COR-L47 (cell line): Measurements from ENCODE around the gene FBXW8.

Experiments used
- DNase-seq: peaks from one replicate; lab custom pipeline; 2025; lab: John Stamatoyannopoulos, UW

Gene FBXW8

DNA sequence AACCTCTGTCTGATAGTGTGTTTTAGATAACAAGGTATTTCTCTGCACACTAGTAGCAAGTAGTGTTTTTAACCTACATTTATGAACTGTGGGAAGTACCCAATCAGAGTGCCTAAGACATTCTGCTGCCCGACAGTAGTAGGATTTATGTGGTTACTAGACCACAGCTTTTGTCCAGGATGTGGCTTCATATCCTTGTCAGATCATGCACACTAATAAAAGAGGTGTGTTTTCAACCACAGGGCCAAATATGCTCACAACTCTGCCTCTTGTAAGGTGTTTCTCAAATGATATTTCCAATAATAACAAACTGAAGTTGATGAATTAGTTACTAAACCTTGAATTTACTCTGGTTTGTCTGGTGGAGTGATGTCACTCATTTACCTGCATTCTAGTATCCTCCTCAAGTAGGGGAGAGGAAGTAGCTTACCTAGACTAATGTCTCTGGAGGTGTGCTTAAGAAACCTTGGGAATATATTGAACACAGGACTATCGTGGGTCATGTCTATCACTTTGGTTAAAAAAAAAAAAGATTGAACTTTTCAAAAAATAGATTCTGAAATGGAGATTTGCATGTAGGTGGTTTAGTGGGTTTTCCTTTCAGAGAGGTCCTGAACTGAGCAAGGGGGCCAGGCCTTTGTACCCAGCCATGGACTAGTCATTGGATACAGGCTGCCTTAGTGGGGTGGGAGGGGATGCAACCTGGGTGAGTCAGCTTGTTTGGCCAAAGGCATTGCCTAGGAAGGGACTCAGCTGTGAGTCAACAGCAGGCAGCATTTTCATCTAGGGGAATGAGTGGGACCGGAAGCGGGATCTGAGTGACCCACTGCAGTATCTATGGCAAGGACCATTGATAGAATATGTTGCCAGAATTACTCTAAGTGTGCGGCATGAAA is 14.1 kb downstream of the FBXW8 start:
- DNase-seq, result no peak

DNA sequence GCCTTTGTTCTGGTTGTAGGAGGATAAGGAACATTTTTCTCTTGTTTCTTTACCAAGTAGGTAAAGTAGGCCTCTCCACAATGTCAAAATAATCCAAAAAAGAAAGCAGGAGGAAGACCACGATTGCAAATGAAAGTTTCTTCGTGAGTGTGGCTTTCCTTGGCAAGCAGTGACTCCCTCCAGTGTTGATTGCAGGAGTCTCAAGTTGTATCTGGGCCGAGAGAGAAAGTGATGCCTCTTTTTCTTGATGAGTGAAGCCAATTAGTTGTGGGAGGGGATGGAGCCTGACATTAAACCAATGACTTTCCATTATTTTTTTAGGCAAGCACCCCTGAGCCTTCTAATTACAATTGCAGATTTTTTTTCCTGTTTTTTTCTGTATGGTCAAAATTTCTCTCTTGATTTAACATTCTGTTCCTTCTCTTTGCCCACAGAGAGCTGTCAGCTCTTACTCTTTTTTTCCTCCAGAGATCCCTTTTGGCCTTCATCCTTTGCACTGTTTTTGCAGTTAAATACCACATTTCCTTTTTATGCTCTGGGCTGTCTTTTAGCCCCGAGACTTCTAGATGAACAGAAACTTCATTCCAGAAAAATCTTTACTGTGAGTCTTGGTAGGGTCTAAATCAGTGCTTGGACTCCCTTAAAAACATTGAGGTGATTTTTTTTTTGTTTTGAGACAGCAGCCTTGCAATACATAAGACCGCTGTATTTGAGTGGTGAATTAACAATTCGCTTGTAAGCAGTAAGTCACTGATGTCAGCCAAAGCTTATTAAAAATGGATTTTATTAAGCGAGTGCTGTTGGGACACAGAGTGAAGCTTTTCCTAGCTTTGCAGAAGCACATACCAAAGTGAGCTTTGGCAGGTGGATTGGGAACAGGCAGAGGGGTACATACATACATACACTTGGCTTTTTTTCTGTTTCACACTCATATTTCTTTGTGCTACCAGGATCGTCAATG is 15.8 kb downstream of the FBXW8 start:
- DNase-seq, result no peak

DNA sequence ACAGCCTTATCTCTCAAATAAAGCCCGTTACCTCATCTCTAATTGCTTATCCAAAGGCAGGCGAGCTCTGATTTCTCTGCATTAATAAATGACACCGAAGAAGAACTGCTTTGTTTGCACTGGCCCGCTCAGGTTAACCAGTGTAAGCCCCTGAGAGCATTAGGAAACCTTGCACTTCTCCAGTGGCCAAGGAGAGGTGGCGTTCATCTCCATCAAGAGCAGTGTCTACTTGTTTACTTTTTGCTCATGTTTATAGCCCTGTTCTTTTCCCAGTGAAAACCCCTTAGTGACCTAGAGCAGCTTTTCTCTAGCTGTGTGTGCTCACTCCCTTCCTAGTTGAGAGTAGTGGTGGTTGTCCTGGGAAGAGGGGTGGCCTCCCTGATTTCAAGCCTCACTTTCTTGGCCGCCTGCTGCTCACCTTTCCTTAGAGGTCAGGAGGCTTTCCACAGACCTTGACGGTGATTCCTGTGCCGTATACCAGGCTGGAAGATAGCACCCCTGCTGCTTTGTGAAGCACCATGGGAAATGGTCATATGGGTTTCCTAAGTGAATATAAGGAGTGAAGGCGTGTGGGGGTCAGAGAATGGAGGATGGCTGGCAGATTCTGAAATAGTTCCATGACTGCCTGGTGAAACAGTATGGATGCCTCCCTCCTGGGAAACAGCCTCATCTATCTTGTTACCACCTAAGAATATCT is 16.6 kb downstream of the FBXW8 start:
- DNase-seq, result no peak

DNA sequence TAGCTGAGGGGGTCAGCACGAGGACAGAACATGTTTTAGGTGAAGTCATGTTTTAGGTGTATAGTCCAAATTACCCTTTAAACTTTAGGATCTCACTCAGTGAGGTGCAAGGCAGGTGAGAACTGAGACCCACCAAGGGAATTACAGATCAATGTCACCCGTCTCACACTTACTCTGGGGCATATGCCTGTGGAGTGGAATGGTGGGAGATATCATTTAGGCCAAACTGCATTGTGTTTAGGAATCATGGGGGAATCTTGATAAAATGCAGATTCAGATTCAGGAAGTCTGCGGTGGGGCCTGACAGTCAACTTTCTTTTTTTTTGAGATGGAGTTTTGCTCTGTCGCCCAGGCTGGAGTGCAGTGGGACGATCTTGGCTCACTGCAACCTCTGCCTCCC is 17.8 kb downstream of the FBXW8 start:
- no peak for DNase-seq

DNA sequence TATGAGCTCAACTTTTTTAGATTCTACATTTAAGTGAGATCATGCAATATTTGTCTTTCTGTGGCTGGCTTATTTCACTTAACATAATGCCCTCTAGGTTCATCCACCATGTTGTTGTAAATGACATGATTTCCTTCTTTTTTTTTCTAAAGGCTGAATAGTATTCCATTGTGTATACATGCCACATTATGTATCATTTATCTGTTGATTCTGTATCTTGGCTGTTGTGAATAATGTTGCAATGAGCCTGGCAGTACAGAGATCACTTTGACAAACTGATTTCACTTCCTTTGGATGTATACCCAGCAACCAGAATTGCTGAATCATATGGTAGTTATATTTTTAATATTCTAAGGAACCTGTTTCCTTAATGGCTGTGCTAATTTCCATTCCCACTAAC is 19.1 kb downstream of the FBXW8 start:
- DNase-seq, result no peak

DNA sequence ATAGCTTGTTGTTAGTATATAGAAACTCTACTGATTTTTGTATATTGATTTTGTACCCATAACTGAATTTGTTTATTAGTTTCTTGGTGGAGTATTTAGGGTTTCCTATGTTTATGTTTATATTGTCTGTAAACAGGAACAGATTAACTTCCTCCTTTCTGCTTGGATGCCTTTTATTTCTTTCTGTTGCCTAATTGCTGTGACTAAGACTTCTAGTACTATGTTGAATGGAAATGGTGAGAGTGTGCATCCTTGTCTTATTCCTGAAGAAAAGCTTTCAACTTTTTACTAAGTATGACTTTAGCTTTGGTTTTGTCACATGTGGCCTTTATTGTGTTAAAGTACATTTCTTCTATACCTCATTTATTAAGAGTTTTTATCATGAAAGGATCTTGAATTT is 20.9 kb downstream of the FBXW8 start:
- no peak for DNase-seq

DNA sequence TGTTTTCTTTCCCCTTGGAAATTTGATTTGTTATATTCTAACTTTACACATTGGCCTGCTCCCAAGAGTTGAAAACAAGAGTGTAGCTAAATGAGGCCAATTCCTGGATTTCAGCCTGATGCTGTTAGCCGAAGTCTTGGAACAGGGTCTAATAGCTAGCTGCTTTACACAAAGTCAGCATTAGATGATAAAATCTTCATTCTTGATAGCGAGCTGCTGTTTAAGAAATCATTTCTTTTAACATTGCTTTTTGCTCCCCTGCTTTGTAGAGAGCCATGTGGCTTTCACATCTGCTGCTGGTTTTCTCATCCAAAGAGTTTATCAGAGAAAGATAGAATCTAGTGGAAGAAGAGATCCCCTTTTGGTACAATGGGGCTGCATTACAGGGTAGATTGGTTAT is 22.3 kb downstream of the FBXW8 start:
- no peak for DNase-seq

DNA sequence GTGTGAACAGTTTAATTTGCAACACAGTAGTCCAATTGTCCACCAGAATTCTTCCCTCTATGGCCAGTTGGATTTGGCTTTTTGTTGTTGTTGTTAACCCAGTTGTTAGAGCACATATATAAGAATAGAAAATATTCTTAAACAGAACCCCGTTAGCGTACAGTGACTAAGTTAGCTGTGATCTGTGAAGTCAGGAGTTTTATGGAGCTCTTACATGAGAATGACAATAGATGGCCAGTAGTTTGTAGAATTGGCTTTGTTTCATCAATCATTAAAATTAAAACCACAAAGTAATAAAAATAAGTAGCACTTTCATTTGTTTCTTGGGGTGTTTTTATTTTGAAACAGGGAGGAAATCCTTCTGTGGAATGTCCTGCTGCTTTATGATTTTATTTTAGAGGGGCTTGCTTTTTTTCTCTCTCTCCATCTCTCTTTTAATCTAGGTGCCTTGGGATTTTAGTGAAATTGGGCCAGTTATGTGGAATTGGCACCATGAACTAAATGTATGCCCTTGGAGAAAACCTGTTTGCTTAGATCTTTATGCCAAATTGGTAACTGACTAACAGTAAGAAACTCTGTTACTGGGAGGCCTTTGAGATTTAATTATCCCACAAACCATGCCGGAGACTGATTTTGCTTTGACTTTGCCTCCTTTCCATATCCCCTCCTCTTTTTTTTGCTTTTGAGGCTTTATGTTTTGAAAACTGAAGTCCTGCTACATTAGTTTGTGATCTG is 22.9 kb downstream of the FBXW8 start:
- DNase-seq, result no peak

DNA sequence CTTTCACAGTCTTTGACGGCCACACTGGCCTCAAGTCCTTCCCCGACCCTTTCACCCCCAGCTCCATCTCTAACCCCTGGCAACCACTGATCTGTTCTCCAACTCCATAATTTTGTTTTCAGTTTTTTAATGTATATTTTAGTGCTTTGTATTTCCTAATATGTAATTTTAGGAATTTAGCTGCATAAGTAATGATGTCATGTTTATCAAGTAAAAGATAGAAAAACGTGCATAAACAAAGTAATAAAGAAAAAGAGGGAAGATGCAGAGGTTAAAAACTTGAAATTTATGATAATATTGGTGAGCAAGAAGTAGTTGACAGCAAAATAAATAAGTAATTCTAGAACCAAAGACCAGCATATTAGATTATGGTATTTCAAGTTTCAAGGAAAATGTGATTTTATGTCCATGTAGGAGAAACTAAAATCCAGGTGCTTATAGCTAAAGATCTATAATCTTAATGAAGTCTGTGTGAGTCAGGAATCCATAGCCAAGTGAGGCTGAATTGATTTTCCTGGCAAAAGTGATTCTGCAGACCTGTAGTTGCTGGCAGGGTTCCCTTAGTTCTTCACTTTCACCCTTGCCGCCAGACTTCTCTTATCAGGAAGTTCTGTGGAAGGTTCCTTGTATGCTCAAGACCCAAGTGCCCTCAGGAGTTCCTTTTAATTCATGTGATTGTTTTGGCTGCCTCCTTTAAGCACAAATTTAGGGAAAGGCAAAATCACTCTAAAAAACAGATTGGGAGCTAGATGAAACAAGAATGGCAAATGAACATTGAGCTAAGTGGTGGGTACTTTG is 24.4 kb downstream of the FBXW8 start:
- no peak for DNase-seq

DNA sequence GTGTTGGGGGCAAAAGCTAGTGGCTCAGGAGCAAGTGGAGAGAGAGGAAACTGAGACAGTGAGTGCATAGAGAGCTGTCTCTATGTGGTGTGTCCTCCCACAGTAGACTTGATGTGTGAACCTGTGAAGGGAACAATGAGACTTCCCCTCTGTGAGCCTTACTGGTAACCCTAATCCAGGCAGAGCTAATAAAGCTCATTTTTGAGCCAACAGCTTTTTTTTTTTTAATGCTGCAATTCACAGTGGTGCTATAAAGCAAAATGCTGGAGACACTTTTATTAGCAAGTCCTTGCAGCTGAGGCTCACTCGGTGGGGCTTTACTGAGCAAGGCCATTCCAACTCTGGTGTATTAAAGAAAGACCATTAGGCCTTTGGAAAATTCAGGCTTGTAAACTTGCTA is 26.9 kb downstream of the FBXW8 start:
- no peak for DNase-seq

DNA sequence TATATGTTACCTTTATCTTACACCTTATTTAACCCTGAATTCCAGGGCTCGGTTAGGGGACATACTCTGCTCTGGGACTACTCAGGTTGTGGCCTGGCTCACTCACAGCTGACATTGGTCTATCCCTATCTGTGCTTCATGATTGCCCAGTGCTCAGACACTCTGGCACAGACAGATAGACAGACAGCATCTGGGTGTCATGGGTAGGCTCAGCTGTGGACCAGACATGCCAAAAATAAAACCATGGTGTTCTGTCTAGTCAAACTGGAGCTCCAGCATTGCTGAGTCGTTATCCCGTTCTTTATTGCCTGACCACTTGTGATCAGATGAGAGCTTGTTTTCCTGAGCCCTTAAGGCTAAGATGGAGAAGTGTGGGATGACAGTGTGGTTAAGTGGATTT is 29.0 kb downstream of the FBXW8 start:
- no peak for DNase-seq

DNA sequence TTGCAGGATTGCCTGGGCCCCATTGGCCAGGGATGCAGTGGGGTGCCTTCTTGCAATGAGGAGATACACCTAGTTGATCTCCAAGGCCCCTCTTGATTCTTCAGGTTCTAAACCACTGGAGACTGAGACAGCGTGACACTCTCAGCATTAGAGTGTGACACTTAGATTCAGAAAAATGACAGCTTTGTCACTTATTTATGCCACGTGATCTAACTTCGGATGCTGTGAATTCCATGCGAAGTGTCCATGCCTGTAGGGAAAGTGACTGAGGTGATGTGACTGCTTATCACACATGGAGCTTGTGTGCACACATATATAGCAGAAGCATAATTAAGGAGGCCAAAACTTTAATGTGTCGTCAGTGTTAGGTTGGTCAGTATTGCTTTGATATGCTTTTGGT is 30.4 kb downstream of the FBXW8 start:
- no peak for DNase-seq

DNA sequence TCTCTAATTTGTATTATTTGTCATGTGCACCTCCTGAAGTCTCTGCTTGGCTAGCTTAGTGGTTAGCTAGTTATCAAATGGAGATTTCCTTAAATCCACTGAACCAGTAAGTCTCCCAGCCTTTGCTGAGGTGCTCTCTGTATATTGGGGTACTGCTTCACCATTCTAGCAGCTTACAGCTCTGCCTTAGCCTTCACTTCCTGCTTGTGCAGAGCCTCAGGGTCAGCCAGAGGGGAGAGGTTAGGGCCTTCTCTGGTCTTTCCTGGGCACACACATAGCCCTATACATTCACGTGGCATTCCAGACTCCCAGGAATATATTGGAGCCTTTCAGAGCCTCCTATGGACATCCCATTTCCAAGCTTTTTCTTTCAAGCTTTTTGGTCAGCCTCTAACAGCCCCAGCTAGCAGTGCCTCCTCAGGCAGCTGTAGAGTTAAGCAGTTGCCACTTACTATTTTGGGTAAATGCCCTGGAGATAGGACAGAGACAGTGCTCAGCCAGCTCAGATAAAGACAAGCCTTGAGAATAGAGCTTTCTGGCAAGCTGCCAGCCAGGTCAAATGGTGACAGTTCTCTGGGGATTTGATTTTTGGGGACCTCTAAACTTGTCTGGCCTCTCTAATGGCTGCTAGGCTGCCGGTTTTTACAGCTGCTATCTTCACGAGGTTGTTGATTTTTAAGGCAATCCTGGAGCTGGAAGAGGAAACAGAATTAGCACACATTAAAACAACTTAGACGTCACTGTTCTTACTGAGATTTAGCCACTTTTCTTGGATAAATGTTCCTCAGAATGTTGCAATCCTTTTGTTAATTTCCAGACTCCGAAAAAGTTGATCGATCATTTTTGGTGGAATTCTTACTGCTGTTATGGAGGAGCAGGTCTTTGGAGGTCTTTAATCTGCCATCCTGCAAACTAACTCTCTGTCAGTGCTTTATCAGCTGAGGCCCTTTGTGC is 32.9 kb downstream of the FBXW8 start:
- DNase-seq, result no peak

DNA sequence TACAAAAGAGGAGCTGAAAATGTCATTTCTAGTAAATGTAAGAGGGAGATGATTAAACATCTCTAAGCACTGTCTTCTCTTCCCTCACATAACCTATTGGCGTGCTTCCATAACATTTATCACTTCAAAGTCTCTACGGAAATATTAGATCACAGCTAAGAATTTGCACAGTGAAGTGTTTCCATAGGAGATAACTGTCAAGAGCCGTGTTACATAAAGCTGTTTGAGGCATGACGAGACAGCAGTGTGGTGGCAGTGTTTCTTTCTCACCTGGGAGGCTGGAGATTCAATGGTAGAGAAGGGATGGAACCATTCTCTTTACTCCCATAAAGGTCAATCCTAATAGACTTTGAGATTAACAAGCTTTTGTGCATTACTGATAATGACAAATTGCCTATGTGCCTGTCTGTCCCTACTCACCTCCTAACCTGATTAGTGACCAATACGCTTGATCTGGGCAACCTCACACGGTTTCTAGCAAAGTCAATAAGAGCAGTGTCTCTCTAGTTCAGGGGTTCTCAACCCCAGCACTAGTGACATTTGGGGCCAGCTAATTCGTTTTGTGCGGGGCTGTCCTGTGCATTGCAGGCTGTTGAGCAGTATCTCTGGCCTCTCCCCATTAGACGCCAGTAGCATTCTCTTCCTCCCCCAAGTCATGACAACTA is 35.3 kb downstream of the FBXW8 start:
- no peak for DNase-seq

DNA sequence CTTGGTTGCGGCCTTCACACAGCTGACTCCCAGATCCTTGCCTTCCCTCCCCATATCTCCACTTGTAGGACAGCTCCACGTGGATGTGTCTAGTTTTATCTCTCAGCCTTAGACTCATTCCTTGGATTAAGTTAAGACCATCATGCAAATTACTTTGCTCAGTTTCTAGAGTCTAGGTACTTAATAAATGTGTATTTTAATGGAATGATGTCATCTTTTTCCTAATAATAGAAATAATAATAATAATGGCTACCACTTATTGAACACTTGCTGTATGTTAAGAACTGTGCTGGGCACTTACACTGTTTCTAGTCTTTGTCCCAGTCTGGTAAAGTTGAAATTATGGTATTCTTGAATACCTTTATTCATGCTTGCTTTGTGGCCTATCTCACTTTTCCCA is 37.5 kb downstream of the FBXW8 start:
- no peak for DNase-seq

DNA sequence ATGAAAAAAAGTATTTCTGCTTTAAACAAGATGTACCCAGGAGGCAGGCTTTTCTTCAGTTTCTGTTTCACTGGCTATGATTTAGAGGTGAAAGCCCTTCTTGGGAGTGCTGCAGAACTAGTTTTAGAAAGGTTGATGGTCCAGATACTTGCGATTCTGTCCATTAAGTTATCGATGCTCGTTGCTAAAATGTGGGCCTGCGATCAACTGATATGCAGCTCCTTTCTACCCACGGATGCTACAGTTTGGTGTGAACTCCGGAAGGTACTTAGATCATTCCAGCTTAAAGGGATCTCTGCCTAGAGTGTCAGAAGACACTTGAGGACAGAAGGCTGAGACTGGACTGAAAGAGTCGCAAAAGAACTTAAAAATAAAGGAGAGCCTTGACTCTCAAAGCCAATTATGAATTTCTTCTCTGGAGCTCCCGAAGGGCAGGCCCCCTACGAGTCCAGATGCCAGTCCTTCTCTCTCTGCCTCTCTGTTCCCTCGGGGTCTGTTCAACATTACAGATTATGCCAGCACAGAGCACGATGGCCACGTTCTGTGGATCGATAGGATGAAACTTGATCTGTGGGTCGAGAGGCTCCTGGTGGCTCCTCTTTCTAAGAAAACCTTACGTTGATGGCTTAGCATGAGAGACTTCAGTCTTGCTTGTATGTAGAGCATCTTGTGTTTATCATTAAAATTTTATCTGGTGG is 40.0 kb downstream of the FBXW8 start:
- no peak for DNase-seq

DNA sequence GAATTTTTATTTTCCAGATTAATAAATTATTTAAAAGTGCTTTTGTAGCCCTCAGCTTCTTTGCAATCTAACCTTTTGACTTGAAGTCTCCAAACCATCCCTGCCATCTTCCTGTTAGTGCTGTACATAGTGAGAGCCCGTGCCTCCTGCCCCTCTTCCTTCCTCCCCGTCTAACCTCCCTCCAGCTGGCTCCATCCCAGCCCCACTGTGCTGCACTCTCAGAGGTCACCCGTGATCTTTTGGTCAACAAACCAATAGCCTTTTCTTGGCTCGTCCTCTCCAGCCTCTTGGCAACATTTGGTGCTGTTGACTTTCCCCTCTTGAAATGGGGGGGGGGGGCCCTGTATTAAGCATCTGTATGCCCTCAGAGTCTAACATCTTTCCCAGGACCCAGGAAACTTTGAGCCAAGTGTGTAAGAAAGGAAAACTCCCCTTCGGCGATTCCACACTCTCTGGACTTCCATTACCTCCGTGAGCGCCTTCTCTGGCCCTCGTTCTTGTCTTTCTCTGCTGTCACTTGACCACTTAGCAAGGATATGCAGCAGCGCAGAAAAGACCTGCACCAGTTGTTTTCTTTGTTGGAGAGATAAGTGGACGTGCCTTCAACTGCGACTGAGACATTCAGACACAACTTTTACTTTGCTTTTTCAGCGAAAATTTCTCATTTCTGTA is 44.1 kb downstream of the FBXW8 start:
- no peak for DNase-seq
